CD4-positive, alpha-beta T cell (primary cell): Measurements from ENCODE around the gene RGMB. TPM values are rescaled to one million over a fixed set of nuclear protein-coding genes. Genes with fewer than 3 reads are reported as not detected.

ENCODE experiments used
- ATAC-seq: fragments of 200-7000 bp; cut with Tn5 transposase; one replicate; pipeline ENCODE4 v1.10.0; 2022; ENCODE audit warnings: mild to moderate bottlenecking; ENCODE audit not compliant: poor library complexity
- CTCF ChIA-PET: fragments of 350-600 bp; sonication (Branson Sonifier 250); formaldehyde crosslinking; loops from one replicate; lab custom pipeline; 2021; ENCODE audit warnings: antibody characterized with exemption, inconsistent platforms; lab: Charles Lee
- POLR2A ChIA-PET: fragments of 350-600 bp; sonication (Branson Sonifier 250); formaldehyde crosslinking; loops from one replicate; lab custom pipeline; 2021; ENCODE audit warnings: antibody characterized with exemption, inconsistent platforms; lab: Charles Lee
- DNase-seq, 14 experiments: peaks; one replicate each; pipeline ENCODE4 v3.0.0-alpha.2; 2013 to 2020; ENCODE audit warnings: mixed read lengths in 2 of 14
- H3K27ac ChIP-seq, 2 donors: one replicate each; pipeline versions ENCODE4 v1.5.1 to v1.7.0; 2013; ENCODE audit warnings: low read length in 2 of 2, low read depth in 1 of 2, mild to moderate bottlenecking in 1 of 2
- H3K27me3 ChIP-seq, 2 experiments: 1 replicate in 1 of 2; 2 replicates in 1 of 2; pipeline versions ENCODE4 v1.6.1 to v1.7.0; 2013; ENCODE audit warnings: low read length in 2 of 2, control low read depth in 1 of 2, mild to moderate bottlenecking in 1 of 2, moderate library complexity in 1 of 2; ENCODE audit not compliant: insufficient read depth in 2 of 2, control insufficient read depth in 1 of 2
- H3K36me3 ChIP-seq: one replicate; pipeline ENCODE4 v1.6.1; 2013; ENCODE audit warnings: low read length, control low read depth; ENCODE audit not compliant: insufficient read depth
- H3K4me1 ChIP-seq: one replicate; pipeline ENCODE4 v1.6.1; 2013; ENCODE audit warnings: low read length, control low read depth; ENCODE audit not compliant: insufficient read depth
- H3K4me3 ChIP-seq: one replicate; pipeline ENCODE4 v1.5.1; 2013; ENCODE audit warnings: mild to moderate bottlenecking, low read length, moderate library complexity
- H3K9me3 ChIP-seq, 2 experiments: 1 replicate in 1 of 2; 2 replicates in 1 of 2; pipeline versions ENCODE4 v1.6.1 to v1.7.0; 2013; ENCODE audit warnings: low read length in 2 of 2, mild to moderate bottlenecking in 2 of 2, control low read depth in 1 of 2, moderate library complexity in 1 of 2; ENCODE audit not compliant: control insufficient read depth in 1 of 2, insufficient read depth in 1 of 2
- H3K27ac Mint-ChIP-seq: one replicate; pipeline ENCODE4 v1.8.0; 2020; ENCODE audit warnings: mixed read lengths
- H3K27me3 Mint-ChIP-seq: one replicate; pipeline ENCODE4 v1.8.0; 2021; ENCODE audit warnings: mixed read lengths
- H3K36me3 Mint-ChIP-seq: one replicate; pipeline ENCODE4 v1.8.0; 2021; ENCODE audit warnings: low read depth, mixed read lengths
- H3K4me1 Mint-ChIP-seq: one replicate; pipeline ENCODE4 v1.8.0; 2021; ENCODE audit warnings: low read depth, mixed read lengths
- H3K4me3 Mint-ChIP-seq: one replicate; pipeline ENCODE4 v1.8.0; 2020; ENCODE audit warnings: mild to moderate bottlenecking, mixed read lengths
- H3K9me3 Mint-ChIP-seq: one replicate; pipeline ENCODE4 v1.8.0; 2020; ENCODE audit warnings: mixed read lengths
- CTCF ChIP-seq: fragments of 200-600 bp; IDR thresholded peaks from one replicate; pipeline ENCODE4 v1.8.0; 2022; ENCODE audit warnings: antibody characterized with exemption, mild to moderate bottlenecking
- intact Hi-C, 2 experiments: fragments of 100-400 bp; cut with DNase I in 1 of 2; cut with micrococcal nuclease in 1 of 2; formaldehyde crosslinking; loops; one replicate each; pipeline versions ENCODE4 v1.15.1 to v1.9.0; 2023 to 2025; cut with DNase I, micrococcal nuclease
- total RNA-seq, 174 experiments: library from RNA in 2 of 174; stranded (reverse) in 2 of 174; gene quantifications; one replicate each; pipeline ENCODE4 v1.2.3 and lab custom pipeline; 2021 to 2026

Gene RGMB
- total RNA-seq, 2 experiments from 2014 or later, result 15.8 to 15.9 TPM

GRCh38 chr5:98793223-98793622, 19.8 kb downstream of the RGMB start:
- no peaks in the 10 kb centered on the region for H3K9me3 Mint-ChIP-seq
- intact Hi-C loops, result no loop called here
- Histone ChIP-seq H3K9me3 (no peaks in the 10 kb centered on the region), H3K27ac (no peak overlapping the region), H3K36me3 (peaks cover 6% of the 10 kb centered on the region), H3K4me3 (no peak overlapping the region), H3K27me3 (no peaks in the 10 kb centered on the region), H3K4me1 (no peaks in the 10 kb centered on the region)
- DNase-seq, result no peak
- H3K36me3 Mint-ChIP-seq, result peaks cover 15% of the 10 kb centered on the region
- CTCF ChIA-PET, result no interaction called here
- ATAC-seq, result no peak
- no peak for TF ChIP-seq CTCF
- no peaks in the 10 kb centered on the region for H3K27me3 Mint-ChIP-seq
- POLR2A ChIA-PET, result no interaction called here
- H3K27ac Mint-ChIP-seq, result no peak overlapping the region
- no peak overlapping the region for H3K4me3 Mint-ChIP-seq
- H3K4me1 Mint-ChIP-seq, result peaks cover 19% of the 10 kb centered on the region

- H3K4me1 ChIP-seq, result no peaks in the 10 kb centered on the region
- Mint-ChIP-seq H3K27me3 (no peaks in the 10 kb centered on the region), H3K36me3 (peaks cover 15% of the 10 kb centered on the region), H3K4me1 (peaks cover 13% of the 10 kb centered on the region), H3K9me3 (no peaks in the 10 kb centered on the region), H3K27ac (no peak overlapping the region), H3K4me3 (no peak overlapping the region)
- intact Hi-C loops, result no loop called here
- CTCF ChIA-PET, result interaction anchor here (0.8 kb wide), 1 partner anchor 26 kb away, joined by 4 read pairs; no protein-coding TSS in a partner anchor
- POLR2A ChIA-PET, result no interaction called here
- H3K27me3 ChIP-seq, result no peaks in the 10 kb centered on the region
- no peaks in the 10 kb centered on the region for H3K9me3 ChIP-seq
- DNase-seq, result no peak
- peaks cover 6% of the 10 kb centered on the region for H3K36me3 ChIP-seq
- no peak for TF ChIP-seq CTCF
- ATAC-seq, result no peak
- no peak overlapping the region for H3K4me3 ChIP-seq
- H3K27ac ChIP-seq, result no peak overlapping the region
These were observed 20.5 kb downstream of the RGMB start for GRCh38 chr5:98794001-98794400.

- CTCF ChIA-PET, result interaction anchor here (0.8 kb wide), 1 partner anchor 26 kb away, joined by 4 read pairs; no protein-coding TSS in a partner anchor
- Histone ChIP-seq H3K36me3 (peaks cover 6% of the 10 kb centered on the region), H3K9me3 (no peaks in the 10 kb centered on the region), H3K27me3 (no peaks in the 10 kb centered on the region), H3K4me3 (no peak overlapping the region), H3K27ac (no peak overlapping the region), H3K4me1 (no peaks in the 10 kb centered on the region)
- TF ChIP-seq CTCF, result no peak
- H3K36me3 Mint-ChIP-seq, result peaks cover 15% of the 10 kb centered on the region
- peaks cover 13% of the 10 kb centered on the region for H3K4me1 Mint-ChIP-seq
- no peak overlapping the region for H3K4me3 Mint-ChIP-seq
- no peaks in the 10 kb centered on the region for H3K9me3 Mint-ChIP-seq
- no peak for ATAC-seq
- intact Hi-C loops, result no loop called here
- no peak overlapping the region for H3K27ac Mint-ChIP-seq
- no peak for DNase-seq
- POLR2A ChIA-PET, result no interaction called here
- no peaks in the 10 kb centered on the region for H3K27me3 Mint-ChIP-seq
These were observed 21.1 kb downstream of the RGMB start for GRCh38 chr5:98794414-98795080.
